Panc1 (cell line): ENCODE measurements around the gene GSG1L. TPM values are rescaled to one million over a fixed set of nuclear protein-coding genes. Genes with fewer than 3 reads are reported as not detected.
A peak's percentile ranks its signal among the peaks of the same experiment; 100 is the strongest.

Source experiments
- ATAC-seq: fragments of 200-7000 bp; cut with Tn5 transposase; 2 replicates; pipeline ENCODE4 v1.9.1; 2020; ENCODE audit warnings: mild to moderate bottlenecking, moderate library complexity
- BruUV-seq: library from RNA; stranded (reverse); fragments of 400-500 nt; replicated peaks from 2 replicates; lab custom pipeline; 2021; lab: Mats Ljungman, UMichigan
- CTCF ChIA-PET: fragments of 300-600 bp; sonication (Branson Sonifier 250); formaldehyde crosslinking; loops from one replicate; lab custom pipeline; 2022; ENCODE audit warnings: antibody characterized with exemption; lab: Charles Lee
- POLR2A ChIA-PET: fragments of 300-600 bp; sonication (Branson Sonifier 250); formaldehyde crosslinking; loops from one replicate; lab custom pipeline; 2022; ENCODE audit warnings: antibody characterized with exemption; lab: Charles Lee
- DNase-seq: peaks from one replicate; pipeline ENCODE4 v3.0.0-alpha.2; 2010; ENCODE audit warnings: low read depth, low spot score
- H3K27ac ChIP-seq: 2 replicates; pipeline ENCODE4 v1.5.1; 2011; ENCODE audit warnings: mild to moderate bottlenecking, low read length, inconsistent platforms
- H3K27me3 ChIP-seq: fragments of 200-500 bp; sonication (Bioruptor generic); 2 replicates; pipeline ENCODE4 v1.6.0; 2014; ENCODE audit warnings: low read length, inconsistent platforms; ENCODE audit not compliant: control insufficient read depth, insufficient read depth
- H3K36me3 ChIP-seq: fragments of 200-500 bp; sonication (Bioruptor generic); 2 replicates; pipeline ENCODE4 v1.5.1; 2014; ENCODE audit warnings: inconsistent platforms, mild to moderate bottlenecking, low read length, moderate library complexity; ENCODE audit not compliant: control insufficient read depth, insufficient read depth
- H3K4me1 ChIP-seq: 2 replicates; pipeline ENCODE4 v1.5.1; 2011; ENCODE audit warnings: inconsistent platforms, mild to moderate bottlenecking, low read length, moderate library complexity; ENCODE audit not compliant: control insufficient read depth, insufficient read depth
- H3K4me3 ChIP-seq, 2 experiments: 2 replicates each; pipeline ENCODE4 v1.5.1; 2011 to 2012; ENCODE audit warnings: low read depth in 2 of 2, low read length in 2 of 2, mild to moderate bottlenecking in 2 of 2, inconsistent platforms in 1 of 2, moderate library complexity in 1 of 2
- H3K9me3 ChIP-seq: fragments of 200-500 bp; sonication (Bioruptor generic); 2 replicates; pipeline ENCODE4 v1.5.1; 2014; ENCODE audit warnings: low read depth, mild to moderate bottlenecking, inconsistent platforms, low read length, moderate library complexity; ENCODE audit not compliant: control insufficient read depth, insufficient read depth
- POLR2AphosphoS5 ChIP-seq: IDR thresholded peaks from 2 replicates; pipeline ENCODE4 v1.6.1; 2012; ENCODE audit warnings: mild to moderate bottlenecking, low read depth, low read length, moderate library complexity
- SIN3A ChIP-seq: IDR thresholded peaks from 2 replicates; pipeline ENCODE4 v1.6.1; 2012; ENCODE audit warnings: low read depth, mild to moderate bottlenecking, low read length, moderate library complexity, borderline replicate concordance; ENCODE audit not compliant: insufficient read depth
- TCF7L2 ChIP-seq: IDR thresholded peaks from 2 replicates; pipeline ENCODE4 v1.6.1; 2011; ENCODE audit warnings: mild to moderate bottlenecking, low read depth, low read length, inconsistent platforms
- in situ Hi-C: cut with HindIII; loops from 2 replicates; pipeline ENCODE4 v1.10.0; 2016; ENCODE audit warnings: low sequenced_read_pairs, low pct_unique_long_range_greater_than_20kb
- intact Hi-C: fragments of 100-400 bp; cut with micrococcal nuclease; formaldehyde crosslinking; loops from one replicate; pipeline ENCODE4 v1.10.0; 2022; ENCODE audit not compliant: unreplicated experiment
- total RNA-seq: library from RNA; stranded (reverse); gene quantifications from one replicate; pipeline ENCODE4 v1.2.1, GENCODE V29; 2021; ENCODE audit not compliant: unreplicated experiment
- TF ChIP-seq, protein P1 (sequence below): fragments of 450-650 bp; IDR thresholded peaks from 2 replicates; pipeline ENCODE4 v1.5.1; 2017; ENCODE audit warnings: mild to moderate bottlenecking
- TF ChIP-seq, protein P2 (sequence below), 2 experiments: IDR thresholded peaks; 2 replicates each; pipeline ENCODE4 v1.6.1; 2011 to 2012; ENCODE audit warnings: low read depth in 2 of 2, control low read depth in 1 of 2, low read length in 1 of 2, mild to moderate bottlenecking in 1 of 2, moderate library complexity in 1 of 2; ENCODE audit not compliant: insufficient read depth in 1 of 2

GSG1L gene
- total RNA-seq, 1 experiment from 2014 or later = 0.08 TPM

DNA sequence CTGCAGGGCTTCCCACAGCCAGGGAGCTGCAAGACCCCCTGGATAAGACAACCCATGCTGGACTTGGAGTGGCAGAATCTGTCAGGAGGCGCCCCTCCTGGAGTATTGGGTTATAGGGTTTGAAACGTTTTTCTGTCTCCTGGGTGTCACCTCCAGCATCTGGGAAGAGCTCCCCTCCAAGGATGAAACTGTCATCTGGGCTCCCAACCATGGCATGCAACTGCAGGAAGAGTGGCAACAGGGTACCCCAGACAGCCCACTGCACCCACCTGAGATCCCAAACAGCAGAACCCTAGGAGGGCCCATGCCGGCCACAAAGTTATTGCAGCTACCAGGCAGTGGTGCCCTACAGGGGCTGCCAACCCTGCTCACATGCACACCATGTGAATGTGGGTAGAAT, 636 bp upstream of the GSG1L start:
- CTCF ChIA-PET = no interaction called here
- peaks cover 25% of the 10 kb centered on the region for H3K27me3 ChIP-seq
- DNase-seq (no peak), ATAC-seq (no peak)
- intact Hi-C loops (loop anchor here (5.0 kb wide), 1 partner anchor 287 kb away; no protein-coding TSS in a partner anchor), in situ Hi-C loops (no loop called here)
- no peak overlapping the region for H3K4me3 ChIP-seq
- TF ChIP-seq TCF7L2 = no peak
- TF ChIP-seq, protein P1, sequence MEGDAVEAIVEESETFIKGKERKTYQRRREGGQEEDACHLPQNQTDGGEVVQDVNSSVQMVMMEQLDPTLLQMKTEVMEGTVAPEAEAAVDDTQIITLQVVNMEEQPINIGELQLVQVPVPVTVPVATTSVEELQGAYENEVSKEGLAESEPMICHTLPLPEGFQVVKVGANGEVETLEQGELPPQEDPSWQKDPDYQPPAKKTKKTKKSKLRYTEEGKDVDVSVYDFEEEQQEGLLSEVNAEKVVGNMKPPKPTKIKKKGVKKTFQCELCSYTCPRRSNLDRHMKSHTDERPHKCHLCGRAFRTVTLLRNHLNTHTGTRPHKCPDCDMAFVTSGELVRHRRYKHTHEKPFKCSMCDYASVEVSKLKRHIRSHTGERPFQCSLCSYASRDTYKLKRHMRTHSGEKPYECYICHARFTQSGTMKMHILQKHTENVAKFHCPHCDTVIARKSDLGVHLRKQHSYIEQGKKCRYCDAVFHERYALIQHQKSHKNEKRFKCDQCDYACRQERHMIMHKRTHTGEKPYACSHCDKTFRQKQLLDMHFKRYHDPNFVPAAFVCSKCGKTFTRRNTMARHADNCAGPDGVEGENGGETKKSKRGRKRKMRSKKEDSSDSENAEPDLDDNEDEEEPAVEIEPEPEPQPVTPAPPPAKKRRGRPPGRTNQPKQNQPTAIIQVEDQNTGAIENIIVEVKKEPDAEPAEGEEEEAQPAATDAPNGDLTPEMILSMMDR = no peak
- TF ChIP-seq SIN3A = no peak
- TF ChIP-seq POLR2AphosphoS5 = no peak
- TF ChIP-seq, protein P2, sequence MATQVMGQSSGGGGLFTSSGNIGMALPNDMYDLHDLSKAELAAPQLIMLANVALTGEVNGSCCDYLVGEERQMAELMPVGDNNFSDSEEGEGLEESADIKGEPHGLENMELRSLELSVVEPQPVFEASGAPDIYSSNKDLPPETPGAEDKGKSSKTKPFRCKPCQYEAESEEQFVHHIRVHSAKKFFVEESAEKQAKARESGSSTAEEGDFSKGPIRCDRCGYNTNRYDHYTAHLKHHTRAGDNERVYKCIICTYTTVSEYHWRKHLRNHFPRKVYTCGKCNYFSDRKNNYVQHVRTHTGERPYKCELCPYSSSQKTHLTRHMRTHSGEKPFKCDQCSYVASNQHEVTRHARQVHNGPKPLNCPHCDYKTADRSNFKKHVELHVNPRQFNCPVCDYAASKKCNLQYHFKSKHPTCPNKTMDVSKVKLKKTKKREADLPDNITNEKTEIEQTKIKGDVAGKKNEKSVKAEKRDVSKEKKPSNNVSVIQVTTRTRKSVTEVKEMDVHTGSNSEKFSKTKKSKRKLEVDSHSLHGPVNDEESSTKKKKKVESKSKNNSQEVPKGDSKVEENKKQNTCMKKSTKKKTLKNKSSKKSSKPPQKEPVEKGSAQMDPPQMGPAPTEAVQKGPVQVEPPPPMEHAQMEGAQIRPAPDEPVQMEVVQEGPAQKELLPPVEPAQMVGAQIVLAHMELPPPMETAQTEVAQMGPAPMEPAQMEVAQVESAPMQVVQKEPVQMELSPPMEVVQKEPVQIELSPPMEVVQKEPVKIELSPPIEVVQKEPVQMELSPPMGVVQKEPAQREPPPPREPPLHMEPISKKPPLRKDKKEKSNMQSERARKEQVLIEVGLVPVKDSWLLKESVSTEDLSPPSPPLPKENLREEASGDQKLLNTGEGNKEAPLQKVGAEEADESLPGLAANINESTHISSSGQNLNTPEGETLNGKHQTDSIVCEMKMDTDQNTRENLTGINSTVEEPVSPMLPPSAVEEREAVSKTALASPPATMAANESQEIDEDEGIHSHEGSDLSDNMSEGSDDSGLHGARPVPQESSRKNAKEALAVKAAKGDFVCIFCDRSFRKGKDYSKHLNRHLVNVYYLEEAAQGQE (IDR thresholded peaks at IDR 0.05; ENCODE audit: insufficient read depth in 1 of 2, low read depth in 2 of 2, low read length in 1 of 2) = no peak
- no peak overlapping the region for H3K27ac ChIP-seq
- no peaks in the 10 kb centered on the region for H3K9me3 ChIP-seq
- BruUV-seq = no TSS peak
- no peaks in the 10 kb centered on the region for H3K4me1 ChIP-seq
- POLR2A ChIA-PET = no interaction called here
- H3K36me3 ChIP-seq = no peaks in the 10 kb centered on the region

GRCh38 chr16:28062847-28063521, 530 bp downstream of the GSG1L start:
- in situ Hi-C loops = no loop called here
- DNase-seq = no peak

More at GRCh38 chr16:28062847-28063521, 530 bp downstream of the GSG1L start:
- Histone ChIP-seq H3K4me1 (no peaks in the 10 kb centered on the region), H3K4me3 (peak overlapping the region in 1 of 2 experiments; percentile 14; a peak in 2 of 4 replicates), H3K27ac (no peak overlapping the region), H3K9me3 (no peaks in the 10 kb centered on the region), H3K36me3 (no peaks in the 10 kb centered on the region), H3K27me3 (peaks cover 25% of the 10 kb centered on the region)
- intact Hi-C loops = loop anchor here (5.0 kb wide), 1 partner anchor 286 kb away; no protein-coding TSS in a partner anchor
- TF ChIP-seq SIN3A (no peak), TCF7L2 (no peak), POLR2AphosphoS5 (no peak)
- TF ChIP-seq, protein P2 (IDR thresholded peaks at IDR 0.05; ENCODE audit: insufficient read depth in 1 of 2, low read depth in 2 of 2, low read length in 1 of 2) = no peak
- TF ChIP-seq, protein P1 = no peak
- ChIA-PET CTCF (no interaction called here), POLR2A (no interaction called here)
- peak; percentile 51 for ATAC-seq
- BruUV-seq = no TSS peak
